ENCODE data around the gene ZNF532.

The ZNF532 gene

GRCh38 chr18:58958628-58959027, 94.0 kb downstream of the ZNF532 start:
- no peak overlapping the region for H3K27ac Mint-ChIP-seq

GRCh38 chr18:58960508-58960907, 95.8 kb downstream of the ZNF532 start:
- Mint-ChIP-seq H3K27me3 (no peaks in the 10 kb centered on the region), H3K36me3 (peaks cover 44% of the 10 kb centered on the region), H3K4me3 (no peak overlapping the region), H3K9me3 (no peaks in the 10 kb centered on the region), H3K4me1 (peaks cover 44% of the 10 kb centered on the region), H3K27ac (peak overlapping the region; percentile 96)
- ATAC-seq: no peak

More at GRCh38 chr18:58958628-58959027, 94.0 kb downstream of the ZNF532 start:
- no peak for ATAC-seq
- peaks cover 36% of the 10 kb centered on the region for H3K36me3 Mint-ChIP-seq
- no peaks in the 10 kb centered on the region for H3K27me3 Mint-ChIP-seq
- H3K9me3 Mint-ChIP-seq: no peaks in the 10 kb centered on the region
- H3K4me1 Mint-ChIP-seq: peaks cover 26% of the 10 kb centered on the region
- H3K4me3 Mint-ChIP-seq: no peak overlapping the region

GRCh38 chr18:58960946-58961722, 96.5 kb downstream of the ZNF532 start:
- Mint-ChIP-seq H3K9me3 (no peaks in the 10 kb centered on the region), H3K4me1 (peaks cover 51% of the 10 kb centered on the region), H3K27me3 (no peaks in the 10 kb centered on the region), H3K36me3 (peaks cover 41% of the 10 kb centered on the region), H3K27ac (peak overlapping the region; percentile 96), H3K4me3 (no peak overlapping the region)
- ATAC-seq: peak; percentile 48

- H3K27me3 Mint-ChIP-seq: no peaks in the 10 kb centered on the region
- peaks cover 61% of the 10 kb centered on the region for H3K4me1 Mint-ChIP-seq
- peaks cover 38% of the 10 kb centered on the region for H3K36me3 Mint-ChIP-seq
- ATAC-seq: no peak
- no peaks in the 10 kb centered on the region for H3K9me3 Mint-ChIP-seq
- H3K4me3 Mint-ChIP-seq: no peak overlapping the region
- H3K27ac Mint-ChIP-seq: peak overlapping the region; percentile 96
Observed at GRCh38 chr18:58962336-58962735, 97.7 kb downstream of the ZNF532 start.

GRCh38 chr18:58965291-58966004, 100.8 kb downstream of the ZNF532 start:
- peak overlapping the region; percentile 54 for H3K4me3 Mint-ChIP-seq
- H3K9me3 Mint-ChIP-seq: peaks cover 3% of the 10 kb centered on the region
- H3K27ac Mint-ChIP-seq: peak overlapping the region; percentile 96
- H3K36me3 Mint-ChIP-seq: peaks cover 52% of the 10 kb centered on the region
- no peaks in the 10 kb centered on the region for H3K27me3 Mint-ChIP-seq
- H3K4me1 Mint-ChIP-seq: peaks cover 89% of the 10 kb centered on the region
- ATAC-seq: peak; percentile 54

- Mint-ChIP-seq H3K9me3 (peaks cover 3% of the 10 kb centered on the region), H3K4me3 (peak overlapping the region; percentile 54), H3K4me1 (peaks cover 95% of the 10 kb centered on the region), H3K36me3 (peaks cover 50% of the 10 kb centered on the region), H3K27ac (peak overlapping the region; percentile 96), H3K27me3 (no peaks in the 10 kb centered on the region)
- peak; percentile 57 for ATAC-seq
Observed at GRCh38 chr18:58966005-58966677, 101.5 kb downstream of the ZNF532 start.

- no peak for ATAC-seq
- H3K4me1 Mint-ChIP-seq: peaks cover 95% of the 10 kb centered on the region
- no peaks in the 10 kb centered on the region for H3K27me3 Mint-ChIP-seq
- H3K36me3 Mint-ChIP-seq: peaks cover 50% of the 10 kb centered on the region
- H3K27ac Mint-ChIP-seq: peak overlapping the region; percentile 96
- peaks cover 3% of the 10 kb centered on the region for H3K9me3 Mint-ChIP-seq
- H3K4me3 Mint-ChIP-seq: peak overlapping the region; percentile 46
Observed at GRCh38 chr18:58966704-58967103, 102.0 kb downstream of the ZNF532 start.

GRCh38 chr18:58967751-58968254, 103.1 kb downstream of the ZNF532 start:
- peaks cover 95% of the 10 kb centered on the region for H3K4me1 Mint-ChIP-seq
- H3K27ac Mint-ChIP-seq: peak overlapping the region; percentile 96
- no peak overlapping the region for H3K4me3 Mint-ChIP-seq

GRCh38 chr18:58970943-58971790, 106.5 kb downstream of the ZNF532 start:
- Mint-ChIP-seq H3K4me1 (peaks cover 90% of the 10 kb centered on the region), H3K36me3 (peaks cover 66% of the 10 kb centered on the region), H3K9me3 (peaks cover 3% of the 10 kb centered on the region), H3K27ac (peak overlapping the region; percentile 96), H3K27me3 (no peaks in the 10 kb centered on the region), H3K4me3 (peak overlapping the region; percentile 20)
- peak; percentile 79 for ATAC-seq

More at GRCh38 chr18:58967751-58968254, 103.1 kb downstream of the ZNF532 start:
- H3K27me3 Mint-ChIP-seq: no peaks in the 10 kb centered on the region
- peaks cover 58% of the 10 kb centered on the region for H3K36me3 Mint-ChIP-seq
- ATAC-seq: no peak
- H3K9me3 Mint-ChIP-seq: peaks cover 3% of the 10 kb centered on the region

GRCh38 chr18:58975296-58975695, 110.6 kb downstream of the ZNF532 start:
- H3K27me3 Mint-ChIP-seq: no peaks in the 10 kb centered on the region
- no peaks in the 10 kb centered on the region for H3K9me3 Mint-ChIP-seq
- ATAC-seq: peak; percentile 55

GRCh38 chr18:58975781-58976180, 111.1 kb downstream of the ZNF532 start:
- Mint-ChIP-seq H3K4me1 (peaks cover 62% of the 10 kb centered on the region), H3K27me3 (no peaks in the 10 kb centered on the region), H3K36me3 (peaks cover 59% of the 10 kb centered on the region), H3K27ac (peak overlapping the region; percentile 90), H3K4me3 (no peak overlapping the region), H3K9me3 (no peaks in the 10 kb centered on the region)
- no peak for ATAC-seq

More at GRCh38 chr18:58975296-58975695, 110.6 kb downstream of the ZNF532 start:
- Mint-ChIP-seq H3K4me1 (peaks cover 62% of the 10 kb centered on the region), H3K36me3 (peaks cover 54% of the 10 kb centered on the region), H3K27ac (peak overlapping the region; percentile 90), H3K4me3 (peak overlapping the region; percentile 76)

- ATAC-seq: no peak
- Mint-ChIP-seq H3K9me3 (no peaks in the 10 kb centered on the region), H3K4me1 (peaks cover 56% of the 10 kb centered on the region), H3K36me3 (peaks cover 62% of the 10 kb centered on the region), H3K27ac (no peak overlapping the region), H3K4me3 (no peak overlapping the region), H3K27me3 (no peaks in the 10 kb centered on the region)
Observed at GRCh38 chr18:58977223-58977622, 112.5 kb downstream of the ZNF532 start.

GRCh38 chr18:58977801-58978200, 113.1 kb downstream of the ZNF532 start:
- no peak for ATAC-seq
- Mint-ChIP-seq H3K4me1 (peaks cover 50% of the 10 kb centered on the region), H3K27ac (no peak overlapping the region), H3K4me3 (no peak overlapping the region), H3K9me3 (no peaks in the 10 kb centered on the region), H3K36me3 (peaks cover 62% of the 10 kb centered on the region), H3K27me3 (no peaks in the 10 kb centered on the region)

GRCh38 chr18:58978916-58979315, 114.2 kb downstream of the ZNF532 start:
- no peak overlapping the region for H3K4me3 Mint-ChIP-seq
- no peaks in the 10 kb centered on the region for H3K9me3 Mint-ChIP-seq
- H3K27me3 Mint-ChIP-seq: no peaks in the 10 kb centered on the region
- H3K36me3 Mint-ChIP-seq: peaks cover 66% of the 10 kb centered on the region
- peaks cover 39% of the 10 kb centered on the region for H3K4me1 Mint-ChIP-seq
- no peak overlapping the region for H3K27ac Mint-ChIP-seq
- ATAC-seq: no peak
